Transverse colon (tissue), 3 donors: Measurements from ENCODE around the gene LTBR.

Experiments
- POLR2A ChIP-seq: fragments of 450-650 bp; IDR thresholded peaks from one replicate; pipeline ENCODE4 v1.6.1; 2016; ENCODE audit warnings: antibody characterized with exemption, mild to moderate bottlenecking, moderate library complexity
- TF ChIP-seq, protein P1 (sequence below), 5 experiments: fragments of 200-600 bp in 3 of 5; fragments of 450-650 bp in 2 of 5; sonication (generic) in 3 of 5; IDR thresholded peaks; 1 replicate in 2 of 5; 2 replicates in 3 of 5; pipeline ENCODE4 v1.5.1; 2016 to 2017; ENCODE audit warnings: antibody characterized with exemption in 5 of 5, inconsistent platforms in 3 of 5, mild to moderate bottlenecking in 2 of 5, moderate library complexity in 1 of 5

DNA sequence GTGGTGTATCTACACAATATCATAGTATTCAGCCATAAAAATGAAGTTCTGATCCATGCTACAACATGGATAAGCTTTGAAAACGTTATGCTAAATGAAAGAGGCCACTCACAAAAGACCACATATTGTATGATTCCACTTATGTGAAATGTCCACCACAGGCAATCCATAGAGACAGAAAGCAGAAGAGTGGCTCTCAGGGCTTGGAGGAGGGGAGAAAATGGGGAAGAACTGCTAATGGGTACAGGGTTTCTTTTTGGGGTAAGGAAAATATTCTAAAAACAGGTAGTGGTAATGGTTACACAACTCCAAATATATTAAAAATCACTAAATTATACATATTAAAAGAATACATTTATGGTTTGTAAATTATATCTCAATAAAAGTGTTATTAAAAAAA is 25.1 kb upstream of the LTBR start:
- TF ChIP-seq, protein P1, sequence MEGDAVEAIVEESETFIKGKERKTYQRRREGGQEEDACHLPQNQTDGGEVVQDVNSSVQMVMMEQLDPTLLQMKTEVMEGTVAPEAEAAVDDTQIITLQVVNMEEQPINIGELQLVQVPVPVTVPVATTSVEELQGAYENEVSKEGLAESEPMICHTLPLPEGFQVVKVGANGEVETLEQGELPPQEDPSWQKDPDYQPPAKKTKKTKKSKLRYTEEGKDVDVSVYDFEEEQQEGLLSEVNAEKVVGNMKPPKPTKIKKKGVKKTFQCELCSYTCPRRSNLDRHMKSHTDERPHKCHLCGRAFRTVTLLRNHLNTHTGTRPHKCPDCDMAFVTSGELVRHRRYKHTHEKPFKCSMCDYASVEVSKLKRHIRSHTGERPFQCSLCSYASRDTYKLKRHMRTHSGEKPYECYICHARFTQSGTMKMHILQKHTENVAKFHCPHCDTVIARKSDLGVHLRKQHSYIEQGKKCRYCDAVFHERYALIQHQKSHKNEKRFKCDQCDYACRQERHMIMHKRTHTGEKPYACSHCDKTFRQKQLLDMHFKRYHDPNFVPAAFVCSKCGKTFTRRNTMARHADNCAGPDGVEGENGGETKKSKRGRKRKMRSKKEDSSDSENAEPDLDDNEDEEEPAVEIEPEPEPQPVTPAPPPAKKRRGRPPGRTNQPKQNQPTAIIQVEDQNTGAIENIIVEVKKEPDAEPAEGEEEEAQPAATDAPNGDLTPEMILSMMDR (IDR thresholded peaks at IDR 0.05), result no peak
- TF ChIP-seq POLR2A, result no peak
